ENCODE measurements around the gene TMEM167A. TPM values are rescaled to one million over a fixed set of nuclear protein-coding genes. Genes with fewer than 3 reads are reported as not detected.

TMEM167A gene
- total and polyA plus RNA-seq, 8 donors: 5.5 to 75.8 (median 25.3) TPM

- peaks cover 0 to 9% (median 0%) of the 10 kb centered on the region in 4 donors for H3K4me1 ChIP-seq
- peaks cover 0 to 15% (median 0%) of the 10 kb centered on the region in 4 donors for H3K9me3 ChIP-seq
- H3K27ac ChIP-seq: no peak overlapping the region
- TF ChIP-seq, protein P1, sequence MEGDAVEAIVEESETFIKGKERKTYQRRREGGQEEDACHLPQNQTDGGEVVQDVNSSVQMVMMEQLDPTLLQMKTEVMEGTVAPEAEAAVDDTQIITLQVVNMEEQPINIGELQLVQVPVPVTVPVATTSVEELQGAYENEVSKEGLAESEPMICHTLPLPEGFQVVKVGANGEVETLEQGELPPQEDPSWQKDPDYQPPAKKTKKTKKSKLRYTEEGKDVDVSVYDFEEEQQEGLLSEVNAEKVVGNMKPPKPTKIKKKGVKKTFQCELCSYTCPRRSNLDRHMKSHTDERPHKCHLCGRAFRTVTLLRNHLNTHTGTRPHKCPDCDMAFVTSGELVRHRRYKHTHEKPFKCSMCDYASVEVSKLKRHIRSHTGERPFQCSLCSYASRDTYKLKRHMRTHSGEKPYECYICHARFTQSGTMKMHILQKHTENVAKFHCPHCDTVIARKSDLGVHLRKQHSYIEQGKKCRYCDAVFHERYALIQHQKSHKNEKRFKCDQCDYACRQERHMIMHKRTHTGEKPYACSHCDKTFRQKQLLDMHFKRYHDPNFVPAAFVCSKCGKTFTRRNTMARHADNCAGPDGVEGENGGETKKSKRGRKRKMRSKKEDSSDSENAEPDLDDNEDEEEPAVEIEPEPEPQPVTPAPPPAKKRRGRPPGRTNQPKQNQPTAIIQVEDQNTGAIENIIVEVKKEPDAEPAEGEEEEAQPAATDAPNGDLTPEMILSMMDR (IDR thresholded peaks at IDR 0.05): no peak
- TF ChIP-seq POLR2A (IDR thresholded peaks at IDR 0.05) (no peak), EP300 (IDR thresholded peaks at IDR 0.05) (no peak), POLR2AphosphoS5 (IDR thresholded peaks at IDR 0.05) (no peak)
- WGBS, 5 donors: 88 to 96% (median 91%) methylated on average over 2 of the region's 2 CpGs
- intact Hi-C loops (cut with DNase I; ENCODE audit: low total_unique reads): no loop called here
- H3K36me3 ChIP-seq: no peaks in the 10 kb centered on the region
- no peaks in the 10 kb centered on the region for H3K27me3 ChIP-seq
- no peak for DNase-seq
- H3K4me3 ChIP-seq: no peak overlapping the region
Measured at GRCh38 chr5:83096660-83097339, 19.6 kb upstream of the TMEM167A start.

DNA sequence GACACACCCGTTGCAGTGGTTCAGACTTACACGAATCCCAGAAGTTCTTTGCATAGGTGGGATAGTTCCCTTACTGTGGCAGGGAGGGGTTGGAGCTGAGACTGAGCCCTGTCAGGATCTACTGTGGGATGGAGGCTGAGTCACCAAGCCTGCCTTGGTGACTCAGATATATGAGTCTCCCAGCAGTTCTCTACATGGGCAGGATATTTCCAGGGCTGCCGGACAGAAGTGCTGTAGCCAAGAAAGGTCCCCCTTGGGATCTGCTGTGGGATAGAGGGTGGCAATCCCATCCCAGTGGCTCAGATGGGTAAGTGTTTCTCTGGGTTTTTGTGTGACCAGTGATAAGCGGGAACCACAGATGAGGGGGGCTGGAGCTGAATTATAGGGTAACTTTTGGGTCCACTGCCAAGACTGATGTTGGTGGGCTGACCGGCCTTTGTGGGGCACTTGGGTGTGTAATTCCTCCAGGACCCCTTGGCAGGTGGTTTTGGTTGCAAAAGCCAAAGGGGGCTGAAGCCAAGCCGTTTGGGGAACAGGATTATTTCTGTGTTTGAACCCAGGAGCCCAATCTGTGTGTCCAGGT lies 18.9 kb upstream of the TMEM167A start:
- H3K4me1 ChIP-seq: peaks cover 0 to 9% (median 0%) of the 10 kb centered on the region in 4 donors
- 76 to 94% (median 86%) methylated on average over 5 to 6 of the region's 6 CpGs for WGBS, 5 donors
- H3K4me3 ChIP-seq: no peak overlapping the region
- TF ChIP-seq EP300 (IDR thresholded peaks at IDR 0.05): no peak
- no peak for TF ChIP-seq POLR2AphosphoS5 (IDR thresholded peaks at IDR 0.05)
- TF ChIP-seq, protein P1 (IDR thresholded peaks at IDR 0.05): no peak
- TF ChIP-seq POLR2A (IDR thresholded peaks at IDR 0.05): no peak
- H3K36me3 ChIP-seq: no peaks in the 10 kb centered on the region
- no peaks in the 10 kb centered on the region for H3K27me3 ChIP-seq
- intact Hi-C loops (cut with DNase I; ENCODE audit: low total_unique reads): no loop called here
- no peak for DNase-seq
- H3K9me3 ChIP-seq: peaks cover 0 to 15% (median 0%) of the 10 kb centered on the region in 4 donors
- no peak overlapping the region for H3K27ac ChIP-seq

GRCh38 chr5:83095163-83095956 lies 18.2 kb upstream of the TMEM167A start:
- WGBS, 5 donors: 94 to 97% (median 97%) methylated on average over 3 of the region's 3 CpGs

GRCh38 chr5:83093692-83094091 lies 16.5 kb upstream of the TMEM167A start:
- intact Hi-C loops (cut with DNase I; ENCODE audit: low total_unique reads): no loop called here
- DNase-seq: no peak
- no peak overlapping the region for H3K27ac ChIP-seq

More at GRCh38 chr5:83095163-83095956, 18.2 kb upstream of the TMEM167A start:
- no peak for DNase-seq
- intact Hi-C loops (cut with DNase I; ENCODE audit: low total_unique reads): no loop called here
- Histone ChIP-seq H3K4me1 (peaks cover 0 to 9% (median 0%) of the 10 kb centered on the region in 4 donors), H3K9me3 (peaks cover 0 to 15% (median 0%) of the 10 kb centered on the region in 4 donors), H3K27ac (no peak overlapping the region), H3K4me3 (no peak overlapping the region), H3K27me3 (no peaks in the 10 kb centered on the region), H3K36me3 (no peaks in the 10 kb centered on the region)
- TF ChIP-seq, protein P1 (IDR thresholded peaks at IDR 0.05): no peak
- no peak for TF ChIP-seq POLR2AphosphoS5 (IDR thresholded peaks at IDR 0.05)
- no peak for TF ChIP-seq EP300 (IDR thresholded peaks at IDR 0.05)
- TF ChIP-seq POLR2A (IDR thresholded peaks at IDR 0.05): no peak

More at GRCh38 chr5:83093692-83094091, 16.5 kb upstream of the TMEM167A start:
- Histone ChIP-seq H3K4me1 (peaks cover 0 to 9% (median 0%) of the 10 kb centered on the region in 4 donors), H3K36me3 (no peaks in the 10 kb centered on the region), H3K27me3 (no peaks in the 10 kb centered on the region), H3K4me3 (no peak overlapping the region), H3K9me3 (peaks cover 0 to 15% (median 0%) of the 10 kb centered on the region in 4 donors)
- 95 to 98% (median 97%) methylated on average over 4 of the region's 4 CpGs for WGBS, 5 donors
- no peak for TF ChIP-seq EP300 (IDR thresholded peaks at IDR 0.05)
- TF ChIP-seq POLR2AphosphoS5 (IDR thresholded peaks at IDR 0.05): no peak
- TF ChIP-seq, protein P1 (IDR thresholded peaks at IDR 0.05): no peak
- no peak for TF ChIP-seq POLR2A (IDR thresholded peaks at IDR 0.05)

All from stomach (tissue), 9 donors.